ENCODE measurements around the gene POU5F1. TPM values are rescaled to one million over a fixed set of nuclear protein-coding genes. Genes with fewer than 3 reads are reported as not detected.

POU5F1 gene
- total RNA-seq, 2 donors from 2014 or later: 3.4 to 7.0 TPM

DNA sequence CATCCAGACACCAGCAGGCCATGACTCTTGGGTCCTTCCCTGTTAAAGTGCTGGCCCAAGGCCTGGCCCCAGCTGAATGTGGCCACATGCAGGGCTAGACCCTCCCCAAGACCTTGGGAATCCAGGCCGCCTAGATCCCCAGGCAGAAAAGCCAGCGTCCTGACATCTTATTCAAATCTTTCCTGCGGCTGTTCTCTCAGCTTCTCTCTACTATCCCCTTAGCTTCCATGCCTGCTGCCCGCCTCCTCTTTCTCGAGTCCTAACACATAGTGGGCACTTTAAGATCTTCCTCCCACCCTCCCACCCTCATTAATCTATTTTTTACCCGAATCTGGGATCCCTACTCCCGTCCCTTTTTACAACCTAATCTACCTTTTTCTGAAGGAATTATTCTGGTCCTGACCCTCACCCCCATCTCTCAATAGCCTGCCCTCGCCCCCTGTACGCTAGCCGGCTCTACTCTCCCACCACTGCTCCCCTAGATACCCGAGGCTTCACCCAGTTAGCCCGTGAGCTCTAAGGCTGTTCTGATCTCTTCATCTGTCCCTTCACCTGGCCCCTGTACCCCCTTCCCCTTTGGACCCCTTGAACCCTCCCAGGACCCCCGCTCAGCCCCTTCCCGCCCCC is 12.9 kb downstream of the POU5F1 start, which contains the start of gene CCHCR1:
TSS of gene CCHCR1 (minus strand) at position 290 of the 627 bp plus-strand sequence. CDS start at position 88, 202 bp downstream.
- H3K36me3 ChIP-seq: no peaks in the 10 kb centered on the region
- H3K27ac ChIP-seq: no peak within 1 kb of the TSS
- H3K9me3 ChIP-seq: no peaks in the 10 kb centered on the region
- H3K9ac ChIP-seq (ENCODE audit: low read depth in 2 of 2, low read length in 2 of 2): peak within 1 kb of the TSS; percentile 75
- intact Hi-C loops (cut with DNase I): no loop called here
- peak within 1 kb of the TSS; percentile 65 for H3K4me3 ChIP-seq
- no peak for DNase-seq
- H3K4me1 ChIP-seq: peaks cover 5% of the 10 kb centered on the region
- no peaks in the 10 kb centered on the region for H3K27me3 ChIP-seq
- TF ChIP-seq, protein P1, sequence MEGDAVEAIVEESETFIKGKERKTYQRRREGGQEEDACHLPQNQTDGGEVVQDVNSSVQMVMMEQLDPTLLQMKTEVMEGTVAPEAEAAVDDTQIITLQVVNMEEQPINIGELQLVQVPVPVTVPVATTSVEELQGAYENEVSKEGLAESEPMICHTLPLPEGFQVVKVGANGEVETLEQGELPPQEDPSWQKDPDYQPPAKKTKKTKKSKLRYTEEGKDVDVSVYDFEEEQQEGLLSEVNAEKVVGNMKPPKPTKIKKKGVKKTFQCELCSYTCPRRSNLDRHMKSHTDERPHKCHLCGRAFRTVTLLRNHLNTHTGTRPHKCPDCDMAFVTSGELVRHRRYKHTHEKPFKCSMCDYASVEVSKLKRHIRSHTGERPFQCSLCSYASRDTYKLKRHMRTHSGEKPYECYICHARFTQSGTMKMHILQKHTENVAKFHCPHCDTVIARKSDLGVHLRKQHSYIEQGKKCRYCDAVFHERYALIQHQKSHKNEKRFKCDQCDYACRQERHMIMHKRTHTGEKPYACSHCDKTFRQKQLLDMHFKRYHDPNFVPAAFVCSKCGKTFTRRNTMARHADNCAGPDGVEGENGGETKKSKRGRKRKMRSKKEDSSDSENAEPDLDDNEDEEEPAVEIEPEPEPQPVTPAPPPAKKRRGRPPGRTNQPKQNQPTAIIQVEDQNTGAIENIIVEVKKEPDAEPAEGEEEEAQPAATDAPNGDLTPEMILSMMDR (IDR thresholded peaks at IDR 0.05): no peak

DNA sequence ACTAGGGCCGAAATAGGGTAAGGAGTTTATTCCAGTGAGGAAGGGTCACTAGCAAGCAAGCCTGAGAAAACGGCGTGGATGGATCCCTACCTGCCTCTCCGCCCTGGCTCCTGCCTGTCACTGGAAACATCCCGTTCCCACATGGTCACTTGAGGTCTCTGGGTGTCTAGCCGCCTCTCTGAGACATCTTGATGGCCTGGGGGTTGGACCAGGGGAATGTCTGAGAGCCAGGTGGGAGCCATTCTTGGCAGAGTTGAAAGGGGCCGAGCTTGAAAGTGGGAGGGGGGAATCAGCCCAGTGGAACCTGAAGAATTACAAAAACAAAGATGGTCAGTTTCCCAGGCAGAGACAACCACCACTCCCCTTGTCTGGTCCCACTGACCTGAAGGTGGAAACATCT is 13.8 kb downstream of the POU5F1 start:
- intact Hi-C loops (cut with DNase I): no loop called here
- Histone ChIP-seq H3K27ac (no peak overlapping the region), H3K9me3 (no peaks in the 10 kb centered on the region), H3K4me1 (peaks cover 5% of the 10 kb centered on the region), H3K9ac (ENCODE audit: low read depth in 2 of 2, low read length in 2 of 2) (peak overlapping the region in 1 of 2 donors; percentile 70), H3K4me3 (no peak overlapping the region), H3K27me3 (no peaks in the 10 kb centered on the region), H3K36me3 (no peaks in the 10 kb centered on the region)
- TF ChIP-seq, protein P1 (IDR thresholded peaks at IDR 0.05): no peak
- DNase-seq: no peak

DNA sequence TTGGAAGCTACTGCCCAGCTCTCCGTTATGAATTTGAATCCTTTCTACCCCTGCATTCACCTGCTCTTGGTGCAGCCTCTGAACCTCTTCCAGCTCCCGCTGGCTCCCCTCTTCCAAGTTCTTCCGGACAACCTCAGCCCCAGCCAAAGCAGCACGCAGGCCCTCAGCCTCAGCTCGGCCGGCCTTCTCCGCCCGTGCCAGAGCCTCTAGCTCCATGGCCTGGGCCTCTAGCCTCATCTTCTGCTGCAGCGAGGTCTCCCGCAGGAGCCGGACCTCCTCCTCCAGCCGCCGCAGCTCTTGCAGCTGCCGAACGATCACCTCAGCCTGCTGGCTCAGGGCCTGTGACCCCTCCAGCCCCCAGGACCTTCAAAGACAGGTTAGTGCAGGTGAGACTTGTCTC is 16.0 kb downstream of the POU5F1 start:
- intact Hi-C loops (cut with DNase I): no loop called here
- H3K9me3 ChIP-seq: no peaks in the 10 kb centered on the region
- H3K4me3 ChIP-seq: no peak overlapping the region
- H3K9ac ChIP-seq (ENCODE audit: low read depth in 2 of 2, low read length in 2 of 2): no peak overlapping the region
- no peaks in the 10 kb centered on the region for H3K27me3 ChIP-seq
- H3K36me3 ChIP-seq: no peaks in the 10 kb centered on the region
- no peak overlapping the region for H3K27ac ChIP-seq
- H3K4me1 ChIP-seq: peaks cover 2% of the 10 kb centered on the region
- DNase-seq: no peak
- TF ChIP-seq, protein P1 (IDR thresholded peaks at IDR 0.05): no peak

DNA sequence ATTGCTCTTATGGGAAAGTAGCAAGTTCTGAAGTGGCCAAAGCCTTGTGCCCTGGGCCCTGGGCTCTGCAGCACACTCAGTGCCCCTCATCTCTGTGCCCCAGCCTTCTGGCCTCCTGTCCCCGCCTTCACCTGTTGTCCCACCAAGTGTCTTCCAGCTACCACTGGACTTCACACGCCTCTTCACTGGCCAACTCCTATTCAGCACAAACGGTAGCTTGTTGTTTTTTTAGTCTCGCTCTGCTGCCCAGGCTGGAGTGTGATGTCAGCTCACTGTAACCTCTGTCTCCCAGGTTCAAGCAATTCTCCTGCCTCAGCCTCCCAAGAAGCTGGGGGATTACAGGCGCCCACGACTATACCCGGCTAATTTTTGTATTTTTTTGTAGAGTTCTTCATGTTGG is 17.7 kb downstream of the POU5F1 start:
- Histone ChIP-seq H3K4me1 (no peaks in the 10 kb centered on the region), H3K27me3 (no peaks in the 10 kb centered on the region), H3K9ac (ENCODE audit: low read depth in 2 of 2, low read length in 2 of 2) (no peak overlapping the region), H3K27ac (no peak overlapping the region), H3K9me3 (no peaks in the 10 kb centered on the region), H3K4me3 (no peak overlapping the region), H3K36me3 (no peaks in the 10 kb centered on the region)
- intact Hi-C loops (cut with DNase I): no loop called here
- no peak for DNase-seq
- TF ChIP-seq, protein P1 (IDR thresholded peaks at IDR 0.05): no peak

DNA sequence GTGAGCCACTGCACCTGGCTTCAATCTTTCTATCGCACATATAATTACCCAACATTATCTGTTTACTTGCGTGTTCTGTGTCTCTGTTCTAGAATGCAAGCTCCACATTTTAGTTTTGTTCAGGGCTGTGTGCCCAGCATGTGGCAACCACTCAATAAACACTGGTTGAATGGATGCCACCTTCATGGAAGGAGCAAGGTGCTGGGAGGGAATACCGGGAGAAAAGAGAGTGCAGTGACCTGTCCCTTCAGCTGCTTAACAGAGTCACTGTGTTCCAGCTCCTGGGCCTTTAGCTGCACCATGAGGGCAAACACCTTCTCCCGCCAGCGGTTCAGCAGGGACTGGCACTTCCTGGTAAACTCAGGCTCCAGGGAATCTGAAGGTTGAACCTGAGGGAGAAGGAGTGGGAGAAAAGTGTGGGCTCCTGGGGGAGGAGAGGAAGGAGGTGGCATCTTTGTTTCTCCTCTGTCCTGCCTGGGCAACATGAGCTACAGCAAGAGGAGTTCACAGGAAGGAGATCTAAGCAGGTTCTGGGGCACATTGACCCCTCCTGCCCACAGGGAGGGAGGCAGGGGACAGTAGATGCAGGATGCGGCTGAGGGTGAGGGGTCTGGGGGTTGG is 20.5 kb downstream of the POU5F1 start:
- H3K36me3 ChIP-seq: no peaks in the 10 kb centered on the region

More for the DNA sequence above, 20.5 kb downstream of the POU5F1 start:
- no peaks in the 10 kb centered on the region for H3K9me3 ChIP-seq
- H3K4me3 ChIP-seq: no peak overlapping the region
- no peak overlapping the region for H3K27ac ChIP-seq
- no peaks in the 10 kb centered on the region for H3K27me3 ChIP-seq
- no peaks in the 10 kb centered on the region for H3K4me1 ChIP-seq
- TF ChIP-seq, protein P1 (IDR thresholded peaks at IDR 0.05): no peak
- no peak overlapping the region for H3K9ac ChIP-seq (ENCODE audit: low read depth in 2 of 2, low read length in 2 of 2)
- DNase-seq: no peak
- intact Hi-C loops (cut with DNase I): no loop called here
